HTR-8/SVneo (cell line): Measurements from ENCODE around the gene TBL1X.
"Not testable (repeated sequence)": the region's sequence is repeated elsewhere in the genome, so short reads cannot be mapped to it uniquely, and the experiment has no call there.

ENCODE experiments used
- DNase-seq: peaks from one replicate; pipeline ENCODE4 v3.0.0; 2011; ENCODE audit warnings: low spot score, mixed read lengths; ENCODE audit not compliant: insufficient read length
- FAIRE-seq: peaks from 2 replicates; lab custom pipeline; 2011; peaks lifted over from hg19 to GRCh38; lab: Jason Lieb, UNC

TBL1X gene

DNA sequence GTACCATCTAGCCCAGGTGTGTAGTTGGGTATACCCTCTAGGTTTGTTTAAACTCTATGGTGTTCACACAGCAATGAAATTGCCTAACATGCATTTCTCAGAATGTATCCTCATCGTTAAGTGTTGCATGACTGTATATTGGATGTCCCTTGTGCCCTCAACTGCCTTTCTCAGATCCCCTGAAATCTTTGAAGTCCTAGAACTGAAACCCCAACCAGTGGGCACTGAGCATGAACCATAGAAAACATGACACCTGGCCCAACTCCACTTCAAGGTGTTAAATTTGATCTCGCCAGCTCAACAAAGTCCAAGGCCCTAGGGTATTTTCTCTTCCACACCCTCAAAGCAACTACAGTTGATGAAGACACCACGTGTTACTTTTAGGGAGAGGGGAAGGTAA lies 265.2 kb downstream of the TBL1X start:
- FAIRE-seq (no peak), DNase-seq (no peak)

DNA sequence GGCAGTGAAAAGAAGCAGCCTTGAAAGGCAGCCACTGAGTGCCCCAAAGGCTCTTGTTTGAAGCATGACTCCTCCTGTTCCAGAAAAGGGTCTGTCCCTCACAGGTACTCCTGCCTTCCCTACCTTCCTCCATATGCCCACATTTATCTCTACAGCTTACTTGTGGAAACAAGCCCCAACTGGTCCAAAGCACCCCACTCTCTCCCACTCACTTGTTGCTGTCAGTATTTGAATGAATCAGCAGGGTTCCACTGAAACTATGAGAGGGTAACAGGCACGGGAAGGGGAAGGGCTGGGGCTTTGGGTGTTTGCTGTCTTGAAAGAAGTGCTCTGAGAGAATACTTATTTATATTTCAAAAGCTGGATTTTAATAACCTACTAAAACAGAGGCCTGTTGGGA lies 265.9 kb downstream of the TBL1X start:
- FAIRE-seq (no peak), DNase-seq (no peak)

DNA sequence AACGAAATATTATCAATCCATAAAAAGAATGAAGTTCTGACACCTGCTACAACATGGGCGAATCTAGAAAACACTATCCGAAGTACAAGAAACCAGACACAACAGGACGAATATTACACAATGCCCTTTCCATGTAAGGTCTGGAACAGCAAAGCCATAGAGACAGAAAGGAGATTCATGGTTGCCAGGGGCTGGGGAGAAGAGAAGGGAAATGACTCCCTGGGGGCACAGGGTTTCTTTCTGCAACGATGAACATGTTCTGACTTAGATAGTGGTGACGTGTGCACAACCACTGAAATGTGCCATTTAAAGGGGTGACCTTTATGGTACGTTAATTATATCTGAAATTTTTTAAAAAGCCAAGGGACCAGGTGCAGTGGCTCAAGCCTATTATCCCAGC lies 272.5 kb downstream of the TBL1X start:
- no peak for DNase-seq
- no peak for FAIRE-seq

DNA sequence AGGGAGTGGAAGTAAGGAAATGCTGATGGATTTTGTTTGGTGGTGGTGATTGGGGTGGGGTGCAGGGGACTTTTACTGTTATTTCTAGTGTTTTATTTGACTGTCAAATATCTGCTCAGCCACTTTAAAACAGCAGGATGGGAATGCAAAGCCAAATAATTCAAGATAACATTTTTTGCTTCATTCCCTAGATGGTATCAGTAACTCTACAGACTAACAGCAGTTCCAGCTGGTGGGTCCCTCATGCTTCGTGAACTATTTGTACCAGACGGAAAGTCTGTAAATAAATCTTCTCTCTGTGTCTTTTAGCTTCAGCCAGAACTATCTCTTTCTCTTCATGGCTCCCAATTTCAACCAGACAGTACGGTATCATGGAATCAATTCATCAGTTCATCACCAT lies 273.3 kb downstream of the TBL1X start:
- FAIRE-seq: no peak

DNA sequence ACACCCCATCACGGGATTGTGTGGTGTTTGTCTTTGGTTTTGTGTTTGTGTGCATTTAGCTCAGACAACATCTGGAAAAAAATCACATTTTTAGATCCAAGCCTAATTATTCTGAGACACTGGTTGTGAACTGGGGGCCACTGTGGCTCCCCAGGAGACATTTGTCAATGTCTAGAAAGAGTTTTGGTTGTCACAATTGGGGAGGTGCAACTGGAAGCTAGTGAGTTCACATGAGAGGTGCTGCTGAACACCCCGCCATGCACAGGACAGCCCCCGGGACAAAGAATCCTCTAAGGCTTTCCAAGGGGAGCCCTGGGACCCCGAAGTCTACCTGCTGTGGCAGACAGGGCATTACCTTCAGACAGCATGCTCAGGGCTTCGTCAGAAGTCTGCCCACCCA lies 274.3 kb downstream of the TBL1X start:
- DNase-seq (no peak), FAIRE-seq (no peak)

More for the DNA sequence above, 273.3 kb downstream of the TBL1X start:
- no peak for DNase-seq

- FAIRE-seq (no peak), DNase-seq (no peak)
Observed at GRCh38 chrX:9745417-9746115, 280.7 kb downstream of the TBL1X start.

- FAIRE-seq: no peak
- DNase-seq: no peak
Observed at GRCh38 chrX:9746148-9746888, 281.5 kb downstream of the TBL1X start.

GRCh38 chrX:9747644-9748043 lies 282.8 kb downstream of the TBL1X start:
- FAIRE-seq: no peak
- no peak for DNase-seq

DNA sequence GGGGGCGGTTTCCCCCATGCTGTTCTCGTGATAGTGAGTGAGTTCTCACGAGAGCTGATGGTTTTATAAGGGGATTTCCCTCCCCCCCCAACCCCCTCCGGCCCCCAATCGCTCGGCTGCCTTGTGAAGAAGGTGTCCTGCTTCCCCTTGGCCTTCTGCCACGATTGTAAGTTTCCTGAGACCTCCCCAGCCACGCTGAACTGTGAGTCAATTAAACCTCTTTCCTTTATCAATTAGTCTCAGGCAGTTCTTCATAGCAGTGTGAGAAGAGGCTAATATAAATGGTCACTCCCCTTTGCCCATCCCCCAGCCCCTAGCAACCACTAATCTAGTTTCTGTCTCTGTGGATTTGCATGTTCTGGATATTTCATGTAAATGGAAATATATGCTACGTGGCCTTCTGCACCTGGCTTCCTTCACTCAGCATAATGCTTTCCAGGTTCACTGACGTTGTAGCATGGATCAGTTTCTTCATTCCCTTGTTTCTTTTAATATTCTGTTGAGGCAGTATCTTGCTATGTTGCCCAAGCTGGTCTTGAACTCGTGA lies 284.4 kb downstream of the TBL1X start:
- FAIRE-seq (no peak), DNase-seq (no peak)

DNA sequence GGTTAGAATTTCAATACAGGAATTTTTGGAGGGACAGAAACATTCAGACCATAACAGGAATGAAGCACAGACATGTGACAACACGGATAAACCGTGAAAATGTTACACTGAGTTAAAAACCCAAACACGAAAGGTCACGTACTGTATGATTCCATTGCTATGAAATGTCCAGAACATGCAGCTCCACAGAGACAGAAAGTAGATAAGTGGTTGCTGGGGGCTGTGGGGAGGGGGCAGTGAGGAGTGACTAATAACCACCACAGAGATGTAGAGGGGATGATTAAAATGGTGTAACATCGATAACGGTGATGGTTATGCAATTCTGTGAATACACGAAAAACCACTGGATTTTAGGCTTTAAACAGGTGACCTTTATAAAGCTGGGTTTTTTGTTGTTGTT lies 292.5 kb downstream of the TBL1X start:
- DNase-seq (no peak), FAIRE-seq (no peak)

GRCh38 chrX:9758021-9758638 lies 293.3 kb downstream of the TBL1X start:
- DNase-seq: no peak
- FAIRE-seq: no peak

DNA sequence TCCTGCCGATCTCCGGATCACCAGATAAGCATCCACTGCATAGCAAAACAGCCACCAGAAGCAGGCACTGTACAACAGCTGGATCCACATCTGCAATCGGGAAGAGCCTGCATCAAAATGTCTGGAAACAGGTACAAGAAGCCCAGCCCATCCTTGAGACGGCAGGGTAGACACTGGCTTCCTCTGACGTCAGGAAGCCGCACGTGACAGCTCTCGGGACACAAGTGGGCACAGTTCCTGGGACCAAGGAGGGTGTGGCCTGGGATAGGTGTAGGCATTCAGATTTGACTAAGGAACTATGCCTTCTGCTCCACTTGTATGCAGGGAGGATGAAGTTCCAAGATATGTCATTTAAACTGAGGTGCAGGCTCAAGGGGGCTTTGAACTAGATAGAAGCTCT lies 294.5 kb downstream of the TBL1X start:
- no peak for FAIRE-seq
- no peak for DNase-seq

- DNase-seq: no peak
- FAIRE-seq: no peak
Observed at GRCh38 chrX:9765072-9765736, 300.3 kb downstream of the TBL1X start.

GRCh38 chrX:9765737-9766097 lies 300.9 kb downstream of the TBL1X start, which contains the start of gene GPR143:
Gene GPR143 (minus strand): TSS chrX:9765847. CDS start chrX:9765817, 30 bp downstream.
- no peak for DNase-seq
- FAIRE-seq: no peak

DNA sequence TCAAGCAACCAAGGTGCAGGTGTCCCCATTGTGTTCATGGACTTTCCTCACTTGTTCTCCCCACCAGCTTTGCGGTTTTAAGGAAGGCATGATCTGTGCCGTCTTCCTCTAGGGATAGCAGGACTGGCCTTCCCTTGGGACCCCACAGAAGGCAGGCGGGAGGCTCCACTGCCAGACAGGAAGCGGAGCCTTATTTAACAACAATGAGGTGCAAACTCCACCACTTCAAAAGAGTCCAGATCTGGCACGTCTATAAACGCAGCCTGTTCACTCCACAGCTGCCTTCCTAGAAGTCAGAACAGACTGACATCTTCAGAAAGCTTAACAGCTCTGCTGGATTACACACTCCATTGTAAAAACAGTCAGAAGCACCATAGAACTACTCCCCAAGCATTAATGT lies 302.5 kb downstream of the TBL1X start:
- FAIRE-seq: no peak

DNA sequence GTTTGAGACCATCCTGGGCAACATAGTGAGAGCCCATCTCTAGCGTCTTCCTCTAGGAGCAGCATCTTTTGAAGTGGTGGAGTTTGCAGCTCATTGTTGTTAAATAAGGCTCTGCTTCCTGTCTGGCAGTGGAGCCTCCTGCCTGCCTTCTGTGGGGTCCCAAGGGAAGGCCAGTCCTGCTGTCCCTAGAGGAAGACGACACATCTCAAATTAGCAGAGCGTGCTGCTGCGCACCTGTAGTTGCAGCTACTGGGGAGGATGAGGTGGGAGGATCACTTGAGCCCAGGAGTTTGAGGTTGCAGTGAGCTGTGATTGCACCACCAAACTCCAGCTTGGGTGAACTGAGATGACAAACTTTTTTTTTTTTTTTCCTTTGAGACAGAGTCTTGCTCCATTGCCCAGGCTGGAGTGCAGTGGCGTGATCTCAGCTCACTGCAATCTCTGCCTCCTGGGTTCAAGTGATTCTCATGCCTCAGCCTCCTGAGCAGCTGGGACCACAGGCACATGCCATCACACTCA lies 303.5 kb downstream of the TBL1X start:
- not testable (repeated sequence) for DNase-seq, FAIRE-seq

More for the DNA sequence above, 302.5 kb downstream of the TBL1X start:
- no peak for DNase-seq

DNA sequence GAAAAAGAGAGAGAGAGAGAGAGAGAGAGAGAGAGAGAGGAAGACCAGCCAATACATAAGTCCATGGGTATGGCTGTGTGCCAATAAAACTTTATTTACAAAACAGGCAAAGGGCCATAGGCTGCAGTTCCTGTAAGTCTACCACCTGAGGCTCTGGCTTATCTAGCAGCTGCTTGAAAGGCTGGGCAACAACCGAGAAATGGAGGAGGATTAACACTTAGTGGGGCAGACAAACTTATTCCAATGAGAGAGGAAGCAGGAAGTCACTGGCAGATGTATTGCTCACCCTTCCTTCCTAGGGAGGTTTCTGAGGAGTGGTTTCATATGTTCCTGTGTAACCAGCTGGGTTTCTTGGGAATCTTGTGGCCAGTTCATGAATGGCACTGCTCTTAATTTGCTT lies 305.5 kb downstream of the TBL1X start:
- no peak for DNase-seq
- FAIRE-seq: no peak

DNA sequence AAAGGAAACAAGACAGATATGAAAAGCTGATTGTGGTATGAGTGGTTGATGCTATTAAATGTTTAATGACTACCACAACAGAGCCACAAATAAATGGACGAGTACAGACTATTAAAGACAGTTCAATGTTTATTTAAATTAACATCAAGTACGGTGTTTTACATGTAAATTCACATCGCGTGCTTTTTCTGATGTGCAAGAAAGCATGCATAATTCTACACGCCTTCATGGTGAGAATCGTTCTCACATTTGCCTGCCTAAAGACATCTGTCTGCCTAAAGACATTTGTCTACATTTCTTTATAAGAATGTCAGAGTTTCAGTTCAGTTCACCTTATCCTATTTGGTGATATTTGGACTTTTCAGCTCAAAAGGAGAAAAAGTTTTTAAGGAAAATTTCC lies 308.1 kb downstream of the TBL1X start:
- no peak for FAIRE-seq
- DNase-seq: no peak

- no peak for DNase-seq
Observed at GRCh38 chrX:9775930-9776329, 311.1 kb downstream of the TBL1X start.

DNA sequence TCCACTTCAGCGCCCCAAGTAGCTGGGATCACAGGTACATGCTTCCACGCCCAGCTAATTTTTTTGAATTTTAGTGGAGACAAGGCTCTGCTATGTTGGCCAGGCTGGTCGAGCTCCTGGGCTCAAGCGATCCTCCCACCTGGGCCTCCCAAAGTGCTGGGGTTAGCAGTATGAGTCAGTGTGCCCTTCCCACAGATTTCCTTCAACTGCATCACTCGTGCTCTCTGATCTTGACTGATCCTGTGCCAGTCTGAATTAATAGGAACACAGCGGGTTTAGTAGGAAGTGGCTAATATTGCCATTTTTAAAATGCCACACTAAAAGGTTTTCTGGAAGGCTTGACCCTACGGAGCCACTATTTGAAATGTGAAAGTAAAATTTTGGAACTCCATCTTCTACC lies 317.1 kb downstream of the TBL1X start:
- no peak for FAIRE-seq
- DNase-seq: no peak

More at GRCh38 chrX:9775930-9776329, 311.1 kb downstream of the TBL1X start:
- no peak for FAIRE-seq
